Measurements from ENCODE around the gene GSE1. TPM values are rescaled to one million over a fixed set of nuclear protein-coding genes. Genes with fewer than 3 reads are reported as not detected.

The GSE1 gene
- total RNA-seq, 1 experiment from 2014 or later, result 124 TPM

GRCh38 chr16:85716022-85716679 is 103.0 kb downstream of the GSE1 start:
- Mint-ChIP-seq H3K4me1 (peaks cover 13% of the 10 kb centered on the region), H3K36me3 (peaks cover 10% of the 10 kb centered on the region), H3K27ac (no peak overlapping the region), H3K4me3 (peak overlapping the region; percentile 58), H3K9me3 (peaks cover 11% of the 10 kb centered on the region), H3K27me3 (ENCODE audit: low read depth) (peaks cover 19% of the 10 kb centered on the region)
- ChIA-PET CTCF (interaction anchor here (0.5 to 4.1 kb wide), 29 partner anchors 11 to 463 kb away, joined by 3 to 75 read pairs (median 5); no protein-coding TSS in a partner anchor), POLR2A (interaction anchor here (0.7 to 1.0 kb wide), 2 partner anchors 27 to 50 kb away, joined by 3 to 4 read pairs; partner anchors contain the start of gene GINS2)
- DNase-seq (ENCODE audit: low spot score) (no peak), ATAC-seq (peak; percentile 4)
- no peak for TF ChIP-seq TEAD1 (CRISPR knock-in tag; IDR thresholded peaks at IDR 0.05)
- peak; percentile 92 for TF ChIP-seq ZNF263 (CRISPR knock-in tag; IDR thresholded peaks at IDR 0.05; ENCODE audit: low read depth)

DNA sequence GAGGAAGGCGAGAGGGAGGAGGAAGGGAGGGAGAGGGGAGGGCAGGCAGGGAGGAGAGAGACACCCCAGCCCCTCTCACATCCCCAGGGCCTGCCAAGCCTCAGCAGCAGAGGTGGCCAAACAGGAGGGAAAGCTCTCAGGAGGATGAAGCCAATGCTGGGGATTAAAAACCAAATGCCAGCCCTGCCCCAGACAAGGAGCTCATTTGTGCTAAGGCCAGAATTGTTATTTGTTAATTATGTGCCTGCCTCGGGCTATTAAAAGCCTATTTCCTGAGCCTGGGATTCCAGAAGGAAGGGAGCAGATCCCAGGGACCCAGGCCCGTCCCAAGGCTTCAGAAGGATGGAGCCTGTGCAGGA is 103.5 kb downstream of the GSE1 start:
- peaks cover 8% of the 10 kb centered on the region for H3K36me3 Mint-ChIP-seq
- peaks cover 19% of the 10 kb centered on the region for H3K27me3 Mint-ChIP-seq (ENCODE audit: low read depth)
- H3K4me1 Mint-ChIP-seq, result peaks cover 13% of the 10 kb centered on the region
- DNase-seq (ENCODE audit: low spot score) (no peak), ATAC-seq (no peak)
- no peak overlapping the region for H3K27ac Mint-ChIP-seq
- POLR2A ChIA-PET, result no interaction called here
- CTCF ChIA-PET, result interaction anchor here (1.1 to 4.1 kb wide), 20 partner anchors 7 to 471 kb away, joined by 3 to 75 read pairs (median 6); no protein-coding TSS in a partner anchor
- peaks cover 10% of the 10 kb centered on the region for H3K9me3 Mint-ChIP-seq
- peak overlapping the region; percentile 58; the same call in 1 of the 2 replicates for H3K4me3 Mint-ChIP-seq
- TF ChIP-seq RELA (CRISPR knock-in tag; IDR thresholded peaks at IDR 0.05; ENCODE audit: borderline replicate concordance) (no peak), JUN (CRISPR knock-in tag; IDR thresholded peaks at IDR 0.05) (no peak)
- TF ChIP-seq, protein P1, sequence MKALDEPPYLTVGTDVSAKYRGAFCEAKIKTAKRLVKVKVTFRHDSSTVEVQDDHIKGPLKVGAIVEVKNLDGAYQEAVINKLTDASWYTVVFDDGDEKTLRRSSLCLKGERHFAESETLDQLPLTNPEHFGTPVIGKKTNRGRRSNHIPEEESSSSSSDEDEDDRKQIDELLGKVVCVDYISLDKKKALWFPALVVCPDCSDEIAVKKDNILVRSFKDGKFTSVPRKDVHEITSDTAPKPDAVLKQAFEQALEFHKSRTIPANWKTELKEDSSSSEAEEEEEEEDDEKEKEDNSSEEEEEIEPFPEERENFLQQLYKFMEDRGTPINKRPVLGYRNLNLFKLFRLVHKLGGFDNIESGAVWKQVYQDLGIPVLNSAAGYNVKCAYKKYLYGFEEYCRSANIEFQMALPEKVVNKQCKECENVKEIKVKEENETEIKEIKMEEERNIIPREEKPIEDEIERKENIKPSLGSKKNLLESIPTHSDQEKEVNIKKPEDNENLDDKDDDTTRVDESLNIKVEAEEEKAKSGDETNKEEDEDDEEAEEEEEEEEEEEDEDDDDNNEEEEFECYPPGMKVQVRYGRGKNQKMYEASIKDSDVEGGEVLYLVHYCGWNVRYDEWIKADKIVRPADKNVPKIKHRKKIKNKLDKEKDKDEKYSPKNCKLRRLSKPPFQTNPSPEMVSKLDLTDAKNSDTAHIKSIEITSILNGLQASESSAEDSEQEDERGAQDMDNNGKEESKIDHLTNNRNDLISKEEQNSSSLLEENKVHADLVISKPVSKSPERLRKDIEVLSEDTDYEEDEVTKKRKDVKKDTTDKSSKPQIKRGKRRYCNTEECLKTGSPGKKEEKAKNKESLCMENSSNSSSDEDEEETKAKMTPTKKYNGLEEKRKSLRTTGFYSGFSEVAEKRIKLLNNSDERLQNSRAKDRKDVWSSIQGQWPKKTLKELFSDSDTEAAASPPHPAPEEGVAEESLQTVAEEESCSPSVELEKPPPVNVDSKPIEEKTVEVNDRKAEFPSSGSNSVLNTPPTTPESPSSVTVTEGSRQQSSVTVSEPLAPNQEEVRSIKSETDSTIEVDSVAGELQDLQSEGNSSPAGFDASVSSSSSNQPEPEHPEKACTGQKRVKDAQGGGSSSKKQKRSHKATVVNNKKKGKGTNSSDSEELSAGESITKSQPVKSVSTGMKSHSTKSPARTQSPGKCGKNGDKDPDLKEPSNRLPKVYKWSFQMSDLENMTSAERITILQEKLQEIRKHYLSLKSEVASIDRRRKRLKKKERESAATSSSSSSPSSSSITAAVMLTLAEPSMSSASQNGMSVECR (CRISPR knock-in tag; IDR thresholded peaks at IDR 0.05; ENCODE audit: borderline replicate concordance), result no peak
- TF ChIP-seq, protein P2, sequence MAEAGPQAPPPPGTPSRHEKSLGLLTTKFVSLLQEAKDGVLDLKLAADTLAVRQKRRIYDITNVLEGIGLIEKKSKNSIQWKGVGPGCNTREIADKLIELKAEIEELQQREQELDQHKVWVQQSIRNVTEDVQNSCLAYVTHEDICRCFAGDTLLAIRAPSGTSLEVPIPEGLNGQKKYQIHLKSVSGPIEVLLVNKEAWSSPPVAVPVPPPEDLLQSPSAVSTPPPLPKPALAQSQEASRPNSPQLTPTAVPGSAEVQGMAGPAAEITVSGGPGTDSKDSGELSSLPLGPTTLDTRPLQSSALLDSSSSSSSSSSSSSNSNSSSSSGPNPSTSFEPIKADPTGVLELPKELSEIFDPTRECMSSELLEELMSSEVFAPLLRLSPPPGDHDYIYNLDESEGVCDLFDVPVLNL (CRISPR knock-in tag; IDR thresholded peaks at IDR 0.05; ENCODE audit: borderline replicate concordance, low read depth), result no peak
- TF ChIP-seq, protein P3, sequence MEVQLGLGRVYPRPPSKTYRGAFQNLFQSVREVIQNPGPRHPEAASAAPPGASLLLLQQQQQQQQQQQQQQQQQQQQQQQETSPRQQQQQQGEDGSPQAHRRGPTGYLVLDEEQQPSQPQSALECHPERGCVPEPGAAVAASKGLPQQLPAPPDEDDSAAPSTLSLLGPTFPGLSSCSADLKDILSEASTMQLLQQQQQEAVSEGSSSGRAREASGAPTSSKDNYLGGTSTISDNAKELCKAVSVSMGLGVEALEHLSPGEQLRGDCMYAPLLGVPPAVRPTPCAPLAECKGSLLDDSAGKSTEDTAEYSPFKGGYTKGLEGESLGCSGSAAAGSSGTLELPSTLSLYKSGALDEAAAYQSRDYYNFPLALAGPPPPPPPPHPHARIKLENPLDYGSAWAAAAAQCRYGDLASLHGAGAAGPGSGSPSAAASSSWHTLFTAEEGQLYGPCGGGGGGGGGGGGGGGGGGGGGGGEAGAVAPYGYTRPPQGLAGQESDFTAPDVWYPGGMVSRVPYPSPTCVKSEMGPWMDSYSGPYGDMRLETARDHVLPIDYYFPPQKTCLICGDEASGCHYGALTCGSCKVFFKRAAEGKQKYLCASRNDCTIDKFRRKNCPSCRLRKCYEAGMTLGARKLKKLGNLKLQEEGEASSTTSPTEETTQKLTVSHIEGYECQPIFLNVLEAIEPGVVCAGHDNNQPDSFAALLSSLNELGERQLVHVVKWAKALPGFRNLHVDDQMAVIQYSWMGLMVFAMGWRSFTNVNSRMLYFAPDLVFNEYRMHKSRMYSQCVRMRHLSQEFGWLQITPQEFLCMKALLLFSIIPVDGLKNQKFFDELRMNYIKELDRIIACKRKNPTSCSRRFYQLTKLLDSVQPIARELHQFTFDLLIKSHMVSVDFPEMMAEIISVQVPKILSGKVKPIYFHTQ (CRISPR knock-in tag; IDR thresholded peaks at IDR 0.05), result no peak

GRCh38 chr16:85717393-85718152 is 104.5 kb downstream of the GSE1 start:
- CTCF ChIA-PET, result interaction anchor here (0.6 to 4.1 kb wide), 52 partner anchors 8 to 603 kb away, joined by 3 to 75 read pairs (median 4); no protein-coding TSS in a partner anchor
- Mint-ChIP-seq H3K27me3 (ENCODE audit: low read depth) (peaks cover 19% of the 10 kb centered on the region), H3K27ac (no peak overlapping the region), H3K4me1 (peaks cover 13% of the 10 kb centered on the region), H3K9me3 (peaks cover 3% of the 10 kb centered on the region; the same call in 1 of the 2 replicates), H3K4me3 (no peak overlapping the region), H3K36me3 (peaks cover 3% of the 10 kb centered on the region)
- ATAC-seq (peak; percentile 57), DNase-seq (ENCODE audit: low spot score) (peak; percentile 73)
- POLR2A ChIA-PET, result no interaction called here
- TF ChIP-seq CTCF (IDR thresholded peaks at IDR 0.05), result peak; percentile 62
- 0 out of 2 replicates have a peak, but pooled peaks have one; percentile 16 for TF ChIP-seq FOXP1 (CRISPR knock-in tag; IDR thresholded peaks at IDR 0.05; ENCODE audit: borderline replicate concordance)
- TF ChIP-seq, protein P4, sequence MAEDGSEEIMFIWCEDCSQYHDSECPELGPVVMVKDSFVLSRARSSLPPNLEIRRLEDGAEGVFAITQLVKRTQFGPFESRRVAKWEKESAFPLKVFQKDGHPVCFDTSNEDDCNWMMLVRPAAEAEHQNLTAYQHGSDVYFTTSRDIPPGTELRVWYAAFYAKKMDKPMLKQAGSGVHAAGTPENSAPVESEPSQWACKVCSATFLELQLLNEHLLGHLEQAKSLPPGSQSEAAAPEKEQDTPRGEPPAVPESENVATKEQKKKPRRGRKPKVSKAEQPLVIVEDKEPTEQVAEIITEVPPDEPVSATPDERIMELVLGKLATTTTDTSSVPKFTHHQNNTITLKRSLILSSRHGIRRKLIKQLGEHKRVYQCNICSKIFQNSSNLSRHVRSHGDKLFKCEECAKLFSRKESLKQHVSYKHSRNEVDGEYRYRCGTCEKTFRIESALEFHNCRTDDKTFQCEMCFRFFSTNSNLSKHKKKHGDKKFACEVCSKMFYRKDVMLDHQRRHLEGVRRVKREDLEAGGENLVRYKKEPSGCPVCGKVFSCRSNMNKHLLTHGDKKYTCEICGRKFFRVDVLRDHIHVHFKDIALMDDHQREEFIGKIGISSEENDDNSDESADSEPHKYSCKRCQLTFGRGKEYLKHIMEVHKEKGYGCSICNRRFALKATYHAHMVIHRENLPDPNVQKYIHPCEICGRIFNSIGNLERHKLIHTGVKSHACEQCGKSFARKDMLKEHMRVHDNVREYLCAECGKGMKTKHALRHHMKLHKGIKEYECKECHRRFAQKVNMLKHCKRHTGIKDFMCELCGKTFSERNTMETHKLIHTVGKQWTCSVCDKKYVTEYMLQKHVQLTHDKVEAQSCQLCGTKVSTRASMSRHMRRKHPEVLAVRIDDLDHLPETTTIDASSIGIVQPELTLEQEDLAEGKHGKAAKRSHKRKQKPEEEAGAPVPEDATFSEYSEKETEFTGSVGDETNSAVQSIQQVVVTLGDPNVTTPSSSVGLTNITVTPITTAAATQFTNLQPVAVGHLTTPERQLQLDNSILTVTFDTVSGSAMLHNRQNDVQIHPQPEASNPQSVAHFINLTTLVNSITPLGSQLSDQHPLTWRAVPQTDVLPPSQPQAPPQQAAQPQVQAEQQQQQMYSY (CRISPR knock-in tag; IDR thresholded peaks at IDR 0.05), result peak; percentile 80
- no peak for TF ChIP-seq JUN (CRISPR knock-in tag; IDR thresholded peaks at IDR 0.05)
